HG02571 (cell line): ENCODE measurements around the gene HNRNPUL1.
"Not testable (repeated sequence)": the region's sequence is repeated elsewhere in the genome, so short reads cannot be mapped to it uniquely, and the experiment has no call there.

Source experiments
- ATAC-seq: cut with Tn5 transposase; IDR thresholded peaks from one replicate; pipeline ENCODE4 v1.9.1; 2021; ENCODE audit warnings: mild to moderate bottlenecking, moderate library complexity; ENCODE audit not compliant: unreplicated experiment

The HNRNPUL1 gene

DNA sequence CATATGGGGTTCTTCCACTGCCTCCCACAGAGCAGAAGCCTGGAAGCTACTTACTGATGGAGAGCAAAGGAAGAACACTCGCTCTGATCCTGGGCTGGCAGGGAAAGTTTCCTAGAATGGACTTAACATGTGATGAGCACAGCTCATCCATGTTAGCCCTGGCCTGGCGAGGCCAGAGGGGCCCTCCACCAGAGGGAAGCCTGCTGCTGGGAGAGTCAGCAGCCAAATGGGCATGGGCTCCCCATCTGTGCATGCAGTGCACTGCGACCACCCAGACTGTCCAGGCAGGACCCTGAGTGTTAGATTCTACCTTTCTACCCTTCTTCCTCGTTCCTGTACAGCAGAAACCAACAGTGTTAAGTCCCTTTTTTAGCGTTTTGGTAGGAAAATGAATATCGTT, 8.9 kb downstream of the HNRNPUL1 start:
- ATAC-seq: no peak

DNA sequence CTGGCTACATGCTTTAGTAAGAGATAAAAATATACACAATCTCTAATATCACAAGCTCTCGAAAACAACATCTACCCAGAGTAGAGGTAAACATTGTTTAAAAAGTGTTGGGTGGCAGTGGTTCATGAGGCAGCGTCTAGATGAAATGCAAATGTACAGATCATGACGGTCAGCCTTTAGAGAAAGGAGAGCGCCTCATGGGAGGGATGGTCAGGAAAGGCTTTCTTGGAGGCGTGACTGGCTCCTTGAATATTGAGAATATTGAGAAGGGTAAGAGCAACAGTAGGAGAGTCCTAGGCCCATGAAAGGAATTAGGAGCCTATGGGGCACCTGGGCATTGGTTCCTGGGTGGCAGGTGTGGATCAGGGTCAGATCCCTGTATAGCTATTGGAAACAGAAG, 10.6 kb downstream of the HNRNPUL1 start:
- ATAC-seq: no peak

DNA sequence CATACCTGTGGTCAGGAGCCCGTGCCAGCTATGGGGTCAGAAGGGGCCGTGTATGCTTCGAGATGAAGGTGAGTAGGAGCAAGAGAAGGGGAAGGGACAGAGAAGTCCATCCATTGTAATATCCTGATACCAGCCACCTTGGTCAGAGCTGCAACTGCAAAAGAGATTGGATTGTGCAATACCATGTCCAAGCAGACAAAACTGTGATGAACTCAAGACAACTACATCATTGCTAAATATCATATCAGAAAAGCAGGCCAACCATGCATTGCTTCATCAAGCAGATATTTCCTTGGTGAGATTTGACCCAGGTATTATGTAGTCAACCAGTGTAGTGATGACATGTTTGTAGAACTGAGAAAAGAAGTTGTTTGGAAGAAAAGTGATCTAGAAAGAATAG, 12.1 kb downstream of the HNRNPUL1 start:
- no peak for ATAC-seq

DNA sequence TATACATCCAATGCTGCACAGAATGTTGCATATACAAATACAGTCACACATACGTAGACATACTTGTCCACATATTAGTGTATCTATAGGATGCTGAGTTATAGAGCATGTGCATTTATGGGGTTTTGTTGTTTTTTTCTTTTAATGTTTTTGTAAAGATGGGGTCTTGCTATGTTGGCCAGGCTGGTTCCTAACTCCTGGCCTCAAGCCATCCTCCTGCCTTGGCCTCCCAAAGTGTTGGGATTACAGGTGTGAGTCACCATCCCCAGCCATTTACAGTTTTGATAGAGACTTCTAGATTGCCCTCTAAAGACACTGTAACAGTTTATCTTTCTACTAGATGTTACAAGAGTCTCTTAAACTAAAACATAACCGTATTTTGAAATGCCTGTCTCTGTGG, 14.3 kb downstream of the HNRNPUL1 start:
- no peak for ATAC-seq

DNA sequence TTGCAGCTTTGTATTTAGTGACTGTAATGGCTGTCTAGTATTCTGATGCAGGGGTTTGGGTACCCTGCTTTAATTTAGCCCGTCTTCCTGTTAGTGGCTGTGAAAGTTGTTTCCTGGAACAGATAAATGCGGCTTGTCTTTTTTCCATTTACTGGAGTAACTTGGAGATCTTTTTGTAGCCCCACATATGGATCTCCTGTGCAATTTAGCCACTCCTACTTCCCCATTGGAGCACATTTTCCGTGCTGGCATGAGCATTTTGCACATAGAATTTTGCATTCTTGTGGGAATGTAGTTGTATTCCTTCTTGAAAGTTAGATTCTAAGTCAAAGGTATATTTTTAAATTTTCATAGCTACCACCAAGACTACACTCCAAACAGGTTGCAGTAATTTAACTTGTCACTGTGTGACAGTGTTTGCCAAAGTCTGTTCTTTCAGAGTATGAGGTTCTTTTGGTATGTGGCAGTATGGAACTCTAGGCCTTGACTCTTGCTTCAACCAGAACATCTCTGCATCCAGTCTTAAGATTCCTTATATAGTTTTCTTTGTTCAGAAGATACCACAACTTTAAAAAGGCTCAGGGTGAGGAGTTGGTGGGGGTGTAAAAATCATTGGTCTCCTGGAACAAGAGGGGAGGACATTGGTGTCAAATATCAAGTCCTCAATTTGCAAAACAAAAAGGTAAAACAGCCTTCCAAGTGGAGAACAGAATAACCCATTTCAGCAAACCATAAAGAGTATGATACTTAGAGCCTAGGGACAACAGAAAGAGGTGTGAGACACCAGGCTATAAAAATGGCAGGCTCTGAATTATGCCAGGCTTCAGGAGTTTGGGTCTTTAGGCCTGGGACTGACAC, 24.7 kb downstream of the HNRNPUL1 start:
- no peak for ATAC-seq

DNA sequence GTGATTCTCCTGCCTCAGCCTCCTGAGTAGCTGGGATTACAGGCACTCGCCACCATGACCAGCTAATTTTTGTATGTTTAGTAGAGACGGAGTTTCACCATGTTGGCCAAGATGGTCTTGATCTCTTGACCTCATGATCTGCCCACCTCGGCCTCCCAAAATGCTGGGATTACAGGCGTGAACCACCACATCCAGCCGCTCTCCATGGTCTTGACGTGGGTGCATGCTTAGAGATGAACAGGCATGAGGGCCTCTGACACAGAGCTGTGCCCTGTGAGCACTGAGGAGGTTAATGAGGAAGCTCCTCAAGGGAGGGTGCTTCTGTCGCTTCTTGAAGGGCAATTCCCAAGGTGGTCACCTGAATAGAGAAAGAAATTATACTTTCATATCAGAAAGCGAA, 25.6 kb downstream of the HNRNPUL1 start:
- not testable (repeated sequence) for ATAC-seq

DNA sequence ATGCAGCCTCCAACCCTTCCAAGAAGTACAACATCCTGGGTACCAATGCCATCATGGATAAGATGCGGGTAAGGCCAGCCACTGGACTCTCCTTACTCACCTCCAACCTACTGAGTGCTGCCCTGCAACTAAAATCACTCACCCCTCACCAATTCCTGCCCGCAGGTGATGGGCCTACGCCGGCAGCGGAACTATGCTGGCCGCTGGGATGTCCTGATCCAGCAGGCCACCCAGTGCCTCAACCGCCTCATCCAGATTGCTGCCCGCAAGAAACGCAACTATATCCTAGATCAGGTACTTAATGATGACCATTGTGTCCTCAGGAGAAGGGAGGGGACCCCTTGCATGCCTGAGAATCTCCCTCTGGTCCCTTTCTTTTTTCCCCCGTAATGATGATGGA, 30.2 kb downstream of the HNRNPUL1 start:
- no peak for ATAC-seq

DNA sequence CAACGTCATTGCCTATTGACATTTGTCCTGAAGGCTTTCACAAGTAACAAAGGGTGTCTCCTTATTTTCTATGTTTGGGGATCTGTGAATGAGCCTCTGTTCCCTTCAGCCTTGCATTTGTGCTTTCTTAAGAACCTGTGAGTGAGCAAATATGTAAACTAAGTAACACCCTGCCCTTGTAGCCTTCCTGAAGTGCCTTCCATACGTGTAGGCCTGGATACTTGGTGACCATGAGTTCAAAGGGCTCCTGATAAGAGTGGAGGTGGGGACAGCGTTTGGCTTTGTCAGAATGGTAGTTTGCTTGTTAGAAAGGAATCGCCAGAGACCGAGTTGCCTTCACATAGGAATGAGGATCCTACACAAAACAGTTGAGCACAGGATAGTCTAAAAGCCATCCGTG, 31.3 kb downstream of the HNRNPUL1 start:
- no peak for ATAC-seq

DNA sequence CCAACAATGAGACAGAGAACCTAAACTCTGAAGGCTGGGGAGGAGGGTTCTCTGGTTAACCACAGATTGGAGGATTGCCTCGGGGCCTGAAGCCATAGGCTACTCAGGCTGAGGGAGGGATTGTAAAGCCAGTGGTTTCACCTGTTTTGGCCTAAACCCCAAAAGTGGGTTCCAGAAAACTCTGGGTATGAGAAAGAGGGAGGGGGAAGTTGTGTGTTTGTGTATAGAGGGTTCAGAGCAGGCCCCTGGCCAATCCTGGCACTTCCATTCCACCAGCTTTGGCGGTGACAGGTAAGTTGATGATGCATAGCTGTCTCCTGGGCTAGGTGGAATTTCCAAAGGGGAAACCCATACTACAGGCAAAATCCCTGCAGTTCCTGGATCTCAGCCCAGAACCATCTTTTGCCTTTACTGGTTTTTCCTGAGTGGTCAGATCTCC, 32.3 kb downstream of the HNRNPUL1 start:
- no peak for ATAC-seq

DNA sequence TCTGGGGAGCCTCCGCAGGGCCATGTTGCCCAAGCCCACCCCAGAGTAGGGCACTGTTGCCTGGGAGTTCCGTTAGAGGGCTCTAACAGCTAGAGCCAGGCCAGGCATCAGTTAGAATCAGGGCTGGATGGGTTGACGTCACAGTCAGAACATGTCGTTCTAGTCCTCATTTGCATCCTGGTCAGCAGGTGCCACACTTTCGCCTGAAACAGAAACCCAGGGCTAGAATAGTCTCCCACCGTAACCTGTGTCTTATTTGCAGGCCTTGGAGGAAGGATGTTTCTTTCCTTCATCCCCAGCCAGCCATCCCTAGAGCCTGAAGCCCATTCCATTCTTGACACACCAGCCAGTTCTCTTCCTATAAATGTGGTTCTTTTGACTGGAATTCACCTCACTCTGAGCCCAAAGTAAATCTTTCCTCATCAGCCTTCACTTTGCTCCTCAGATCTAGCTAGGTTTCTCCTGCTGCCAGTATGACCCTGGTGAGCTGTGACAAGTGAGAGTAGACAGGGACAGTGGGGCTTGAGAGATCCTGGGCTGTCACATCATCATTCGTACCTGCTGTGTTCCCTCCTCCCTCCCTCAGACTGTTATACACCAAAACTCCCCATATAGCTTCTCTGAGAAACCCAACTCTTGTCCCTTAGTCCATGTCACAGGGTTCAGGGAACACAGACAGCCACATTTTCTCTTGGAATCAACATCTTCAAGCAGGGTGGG, 33.6 kb downstream of the HNRNPUL1 start:
- ATAC-seq: no peak

DNA sequence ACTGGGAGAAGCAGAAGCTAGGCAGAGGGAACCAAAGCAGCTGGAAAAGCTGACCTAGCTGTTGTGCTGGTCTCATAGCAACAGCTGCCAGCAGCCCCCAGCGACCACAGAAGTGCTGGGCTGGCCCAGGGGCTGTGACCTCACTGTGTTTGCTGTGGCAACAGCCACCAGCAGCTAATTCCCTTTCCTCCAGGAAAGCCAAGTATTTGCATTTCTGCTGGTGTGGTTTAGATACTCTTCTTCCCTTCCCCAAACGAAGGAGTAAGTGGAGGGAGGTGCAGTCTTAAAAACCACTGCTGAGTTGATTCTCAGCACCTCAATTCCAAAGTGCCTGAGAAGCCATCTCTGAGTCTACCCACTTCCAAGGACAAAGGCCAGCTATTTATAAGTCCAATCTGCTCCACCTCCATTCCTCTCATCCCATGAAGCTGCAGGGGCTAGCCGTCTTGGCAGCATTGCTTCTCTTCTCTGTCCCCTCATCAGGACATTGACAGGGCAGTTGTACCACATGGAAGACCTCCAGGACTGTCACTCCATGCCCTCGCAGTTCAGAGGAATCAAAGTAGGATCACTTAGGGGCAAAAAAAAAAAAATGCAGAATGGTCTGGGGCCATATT, 34.3 kb downstream of the HNRNPUL1 start:
- no peak for ATAC-seq

DNA sequence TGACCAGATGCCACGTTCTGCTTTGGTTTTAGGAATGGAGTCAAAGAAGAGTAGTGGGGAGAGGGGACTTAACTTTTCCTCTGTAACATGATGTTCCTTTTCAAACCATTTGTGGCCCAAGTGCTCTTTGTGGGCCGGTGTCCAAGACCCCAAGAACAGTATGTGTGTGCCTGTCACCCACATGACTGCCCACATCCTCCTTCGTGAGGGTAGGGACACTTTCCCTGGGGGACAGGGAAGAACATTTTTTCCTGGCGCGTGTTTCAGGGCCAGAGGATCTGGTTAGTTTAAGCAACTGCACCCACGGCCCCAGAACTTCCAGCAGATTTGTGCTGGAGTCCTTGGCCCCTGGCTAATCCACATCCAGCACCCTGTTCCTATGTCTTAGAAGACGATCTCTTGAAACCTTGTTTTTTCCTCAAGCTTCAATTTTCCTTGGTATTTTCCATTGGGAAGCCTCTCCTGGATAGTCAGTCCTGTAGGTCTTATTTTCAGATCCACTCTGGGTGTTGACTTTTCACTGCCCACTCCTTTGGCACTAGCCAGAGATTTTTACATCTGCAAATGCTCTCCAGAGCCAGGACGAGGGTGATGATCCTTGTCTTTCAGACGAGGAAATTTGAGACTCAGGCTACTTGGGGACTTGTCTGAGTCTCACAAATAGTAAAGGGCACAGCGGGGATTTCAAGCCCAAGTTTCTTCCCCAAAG, 35.0 kb downstream of the HNRNPUL1 start:
- no peak for ATAC-seq

DNA sequence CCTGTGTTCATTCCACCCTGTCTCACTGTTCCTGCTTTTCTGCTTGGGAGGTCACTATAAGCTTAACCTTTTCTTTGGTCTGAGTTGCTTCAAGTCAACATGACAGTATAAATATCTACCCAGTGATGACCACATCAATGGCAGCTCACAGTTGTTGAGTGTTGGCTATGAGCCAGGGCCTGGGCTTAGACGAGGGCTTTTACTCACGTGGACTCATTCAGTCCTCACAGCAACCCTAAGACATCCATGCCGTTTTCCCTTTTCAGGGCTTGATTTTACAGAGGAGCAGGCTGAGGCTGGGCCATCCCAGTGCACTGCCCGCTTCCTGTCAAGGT, 35.5 kb downstream of the HNRNPUL1 start:
- ATAC-seq: no peak

DNA sequence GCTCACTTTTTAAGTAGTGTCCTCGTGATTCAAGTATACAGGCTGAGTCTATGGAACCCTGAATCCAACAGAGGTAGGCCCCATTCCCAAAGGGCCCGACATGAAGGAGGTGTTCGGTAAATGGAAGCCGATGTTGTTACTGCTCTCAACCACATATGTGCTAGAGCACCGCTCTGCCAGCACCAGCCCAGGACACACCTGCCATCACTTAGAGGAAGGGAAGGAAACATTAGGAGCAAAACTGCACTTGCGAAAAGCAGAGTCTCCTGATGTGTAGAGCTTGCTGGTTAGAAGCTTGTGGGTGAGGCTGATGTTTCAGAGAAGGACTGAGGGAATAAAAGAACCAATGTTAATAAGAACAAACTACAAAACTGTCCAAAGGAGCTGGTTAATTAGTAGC, 36.4 kb downstream of the HNRNPUL1 start:
- no peak for ATAC-seq

DNA sequence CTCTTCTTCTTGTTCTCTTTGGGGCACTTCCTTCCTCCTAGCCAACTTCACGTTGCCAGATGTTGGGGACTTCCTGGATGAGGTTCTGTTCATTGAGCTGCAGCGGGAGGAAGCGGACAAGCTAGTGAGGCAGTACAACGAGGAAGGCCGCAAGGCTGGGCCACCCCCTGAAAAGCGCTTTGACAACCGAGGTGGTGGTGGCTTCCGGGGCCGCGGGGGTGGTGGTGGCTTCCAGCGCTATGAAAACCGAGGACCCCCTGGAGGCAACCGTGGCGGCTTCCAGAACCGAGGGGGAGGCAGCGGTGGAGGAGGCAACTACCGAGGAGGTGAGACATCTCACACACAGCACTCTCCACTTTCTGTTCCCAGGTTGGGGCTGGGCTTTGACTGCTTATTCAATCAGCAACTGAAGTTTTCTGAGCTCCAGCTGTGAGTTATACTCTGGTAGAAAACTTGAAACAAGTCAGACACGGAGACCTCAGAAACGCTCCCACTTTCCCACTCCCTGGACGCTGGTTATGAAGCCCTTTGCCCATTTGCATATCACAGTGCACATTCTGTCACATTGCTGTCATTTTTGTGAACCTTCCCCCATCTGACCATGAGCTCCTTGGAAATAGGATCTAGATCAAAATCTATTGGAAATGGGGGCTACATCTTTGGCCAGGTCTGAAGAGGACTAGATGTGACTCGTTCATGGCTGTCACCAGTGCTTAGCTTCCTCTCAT, 38.6 kb downstream of the HNRNPUL1 start:
- ATAC-seq: no peak

DNA sequence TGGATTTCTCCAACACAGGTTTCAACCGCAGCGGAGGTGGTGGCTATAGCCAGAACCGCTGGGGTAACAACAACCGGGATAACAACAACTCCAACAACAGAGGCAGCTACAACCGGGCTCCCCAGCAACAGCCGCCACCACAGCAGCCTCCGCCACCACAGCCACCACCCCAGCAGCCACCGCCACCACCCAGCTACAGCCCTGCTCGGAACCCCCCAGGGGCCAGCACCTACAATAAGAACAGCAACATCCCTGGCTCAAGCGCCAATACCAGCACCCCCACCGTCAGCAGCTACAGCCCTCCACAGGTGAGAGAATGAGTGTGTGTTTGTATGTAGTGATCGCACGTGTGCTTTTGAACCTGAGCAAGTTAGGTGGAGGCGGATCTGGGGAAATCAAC, 39.8 kb downstream of the HNRNPUL1 start:
- ATAC-seq: no peak

DNA sequence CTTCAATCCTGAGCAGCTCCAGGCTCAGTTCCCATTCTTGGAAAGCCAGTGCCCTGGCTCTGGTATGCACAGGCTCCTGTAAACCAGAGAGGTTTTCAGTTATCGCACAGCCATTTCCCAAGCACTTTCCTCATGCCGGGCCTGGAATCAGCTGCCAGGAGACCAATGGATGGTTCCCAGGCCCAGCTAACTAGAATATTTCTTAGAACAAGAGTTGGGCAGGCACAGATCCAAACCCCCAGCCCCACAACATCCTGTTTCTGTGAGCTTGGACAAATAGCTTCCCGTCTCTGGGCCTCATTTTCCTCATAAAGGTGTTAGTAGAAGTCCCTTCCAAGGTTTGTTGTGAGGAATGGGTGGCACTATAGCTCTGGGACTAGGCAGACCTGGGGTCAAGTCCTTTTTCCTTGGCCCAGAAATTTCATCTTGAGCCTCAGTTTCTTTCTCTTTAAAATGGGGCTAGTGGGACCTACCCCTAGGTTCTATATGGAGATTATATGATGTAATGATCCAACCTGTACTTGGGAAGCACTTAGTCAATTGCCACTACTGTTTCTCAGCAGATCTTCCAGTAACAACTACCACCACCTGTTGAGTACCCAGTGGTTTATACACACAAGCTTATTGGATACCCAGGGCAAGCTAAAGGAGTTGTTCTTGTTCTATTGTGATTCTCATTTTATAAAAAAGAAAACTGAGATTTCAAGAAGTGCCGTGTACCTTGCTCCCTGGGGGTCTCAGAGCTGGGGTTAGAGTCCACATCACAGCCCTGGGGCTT, 40.7 kb downstream of the HNRNPUL1 start:
- no peak for ATAC-seq

DNA sequence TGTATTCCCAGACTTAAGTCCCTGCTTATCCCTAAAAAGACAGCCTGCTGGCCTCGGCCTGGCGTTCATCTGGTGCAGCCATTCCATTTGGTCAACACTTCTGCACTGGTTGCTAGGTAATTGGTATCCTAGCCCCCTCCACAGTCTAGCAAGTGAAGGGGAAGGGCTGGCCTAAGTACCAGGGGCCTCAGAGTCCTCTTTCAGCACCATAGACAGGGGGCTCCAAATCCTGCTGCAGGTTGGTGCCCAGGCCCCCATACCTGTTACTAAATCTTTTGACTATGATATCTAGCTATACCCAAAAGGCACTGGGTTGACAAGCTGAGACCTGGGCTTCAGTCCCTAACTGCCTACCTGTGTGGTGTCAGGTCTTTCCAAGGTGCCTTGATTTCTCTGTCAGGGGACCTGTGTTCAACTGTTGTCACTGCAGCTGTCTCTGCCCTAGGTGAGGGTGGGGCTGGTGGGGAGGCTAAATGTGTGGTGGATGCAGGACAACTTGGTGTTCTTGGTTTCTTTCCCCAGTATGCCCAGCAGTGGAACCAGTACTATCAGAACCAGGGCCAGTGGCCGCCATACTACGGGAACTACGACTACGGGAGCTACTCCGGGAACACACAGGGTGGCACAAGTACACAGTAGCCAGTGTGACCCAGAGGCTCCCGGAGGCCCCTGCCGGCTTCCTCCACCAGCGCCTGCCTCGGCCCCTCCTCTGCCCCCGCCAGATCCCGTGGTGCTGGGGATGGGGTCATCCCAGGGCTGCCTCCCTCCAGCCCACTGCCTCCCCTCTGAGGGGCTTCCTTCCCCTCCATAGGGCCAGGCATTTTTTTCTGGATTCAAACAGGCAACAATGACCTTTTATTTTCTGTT, 42.0 kb downstream of the HNRNPUL1 start:
- no peak for ATAC-seq
